ENCODE measurements around the gene EDEM1.
"Not testable (repeated sequence)": the region's sequence is repeated elsewhere in the genome, so short reads cannot be mapped to it uniquely, and the experiment has no call there.

EDEM1 gene
- total RNA-seq, result 206 to 232 reads per million in 2 donors

- peak; percentile 87 to 97 (median 94) for DNase-seq
Measured at GRCh38 chr3:5187156-5187919, at the start of gene EDEM1. Gene EDEM1 (plus strand): TSS chr3:5187707. CDS start chr3:5187806, 99 bp downstream.

GRCh38 chr3:5138214-5138981, 49.1 kb upstream of the EDEM1 start:
- DNase-seq, result no peak

DNA sequence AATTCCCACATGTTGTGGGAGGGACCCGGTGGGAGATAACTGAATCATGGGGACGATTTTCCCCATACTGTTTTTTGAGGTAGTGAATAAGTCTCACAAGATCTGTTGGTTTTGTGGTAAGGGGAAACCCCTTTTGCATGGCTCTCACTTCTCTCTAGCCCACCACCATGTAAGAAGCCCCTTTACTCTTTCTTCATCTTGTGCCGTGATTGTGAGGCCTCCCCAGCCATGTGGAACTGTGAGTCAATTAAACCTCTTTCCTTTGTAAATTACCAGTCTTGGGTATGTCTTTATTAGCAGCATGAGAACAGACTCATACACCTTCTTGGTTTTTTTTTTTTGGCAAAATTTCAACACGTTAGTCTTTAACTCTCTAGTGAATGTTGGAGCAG, 47.3 kb upstream of the EDEM1 start:
- DNase-seq, result no peak

- DNase-seq, result no peak
Measured at GRCh38 chr3:5140839-5141238, 46.7 kb upstream of the EDEM1 start.

- DNase-seq, result no peak
Measured at GRCh38 chr3:5141760-5142159, 45.7 kb upstream of the EDEM1 start.

DNA sequence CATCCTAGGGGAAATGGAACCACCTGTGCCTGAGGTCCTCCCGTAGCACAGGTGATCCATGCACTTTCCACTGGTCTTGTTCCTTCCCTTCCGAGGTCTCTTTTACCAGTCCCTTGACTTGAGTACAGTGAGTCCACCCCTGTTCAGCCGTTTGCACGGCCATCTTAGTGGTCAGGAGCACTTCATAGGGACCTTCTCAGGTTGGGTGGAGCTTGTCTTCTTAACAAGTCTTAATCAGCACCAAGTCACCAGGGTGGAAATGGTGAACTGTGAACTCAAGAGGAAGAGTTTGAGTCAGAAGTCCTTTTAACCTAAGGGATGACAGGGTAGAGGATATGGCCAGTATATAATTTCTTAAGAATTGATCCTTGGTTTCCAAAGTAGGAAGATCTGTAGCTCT, 44.0 kb upstream of the EDEM1 start:
- no peak for DNase-seq

DNA sequence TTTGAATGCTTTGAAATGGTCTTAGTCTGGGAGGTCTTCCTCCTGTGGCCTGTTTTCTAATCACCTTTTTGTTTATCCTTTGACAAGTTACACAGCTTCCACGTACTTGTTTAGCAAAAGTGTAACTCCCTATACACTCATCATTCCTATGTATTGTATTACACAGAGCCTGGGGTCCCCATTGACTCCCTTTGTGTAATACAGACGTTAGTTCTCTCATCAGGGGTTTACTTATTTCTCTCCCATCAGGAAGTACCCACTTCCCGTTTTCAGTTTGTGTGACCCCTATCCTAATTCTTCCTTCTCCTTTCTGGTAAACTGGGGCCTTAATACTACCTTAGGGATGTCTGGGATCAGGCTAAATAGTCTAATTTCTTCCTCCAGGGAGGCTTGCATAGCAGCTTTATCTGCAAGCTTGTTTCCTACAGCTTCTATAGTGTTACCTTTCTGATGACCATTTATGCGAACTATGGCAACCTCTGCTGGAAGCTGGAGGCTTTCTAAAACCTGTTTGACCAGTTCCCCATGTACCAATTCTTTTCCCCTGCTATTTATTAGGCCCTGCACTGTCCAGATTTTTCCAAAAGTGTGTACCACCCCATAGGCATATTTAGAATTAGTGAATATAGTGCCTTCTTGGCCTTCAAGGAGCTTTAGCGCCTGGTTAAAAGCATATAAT, 43.1 kb upstream of the EDEM1 start:
- DNase-seq, result no peak

DNA sequence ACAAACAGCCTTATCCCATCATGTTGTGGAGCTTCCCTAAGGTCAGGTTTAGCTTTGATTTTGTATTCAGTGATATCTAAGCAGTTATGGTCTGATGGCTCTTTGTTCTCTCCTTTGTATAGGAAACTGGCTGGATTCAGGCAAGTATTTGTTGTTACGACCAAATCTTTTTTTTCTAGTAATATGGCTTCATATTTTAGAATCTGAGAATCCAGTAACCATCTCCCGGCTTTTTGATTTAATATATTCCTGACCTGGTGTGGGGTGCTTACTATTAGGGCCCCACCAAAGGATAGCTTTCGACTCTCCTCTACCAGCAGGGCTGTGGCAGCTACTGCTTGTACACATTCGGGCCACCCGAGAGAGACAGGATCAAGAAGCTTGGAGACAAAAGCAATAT, 42.4 kb upstream of the EDEM1 start:
- DNase-seq, result no peak

GRCh38 chr3:5147152-5147551, 40.4 kb upstream of the EDEM1 start:
- not testable (repeated sequence) for DNase-seq

- DNase-seq, result no peak
Measured at GRCh38 chr3:5149306-5149880, 38.1 kb upstream of the EDEM1 start.

DNA sequence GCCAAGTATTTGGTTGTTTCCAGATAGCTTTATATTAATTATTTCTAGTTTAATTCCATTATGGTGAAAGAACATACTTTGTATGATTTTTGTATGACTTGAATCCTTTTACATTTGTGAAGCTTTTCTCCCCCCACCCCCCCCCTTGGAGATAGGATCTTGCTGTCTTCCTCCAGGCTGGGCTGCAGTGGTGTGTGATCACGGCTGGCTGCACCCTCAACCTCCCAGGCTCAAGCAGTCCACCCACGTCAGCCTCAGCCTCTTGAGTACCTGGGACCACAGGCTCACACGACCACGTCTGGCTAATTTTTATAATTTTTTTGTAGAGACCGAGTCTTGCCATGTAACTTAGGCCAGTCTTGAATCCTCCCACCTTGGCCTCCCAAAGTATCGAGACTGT, 35.9 kb upstream of the EDEM1 start:
- DNase-seq, result no peak

GRCh38 chr3:5153074-5153473, 34.4 kb upstream of the EDEM1 start:
- no peak for DNase-seq

GRCh38 chr3:5155241-5155640, 32.3 kb upstream of the EDEM1 start:
- no peak for DNase-seq

- DNase-seq, result no peak
Measured at GRCh38 chr3:5160321-5160720, 27.2 kb upstream of the EDEM1 start.

DNA sequence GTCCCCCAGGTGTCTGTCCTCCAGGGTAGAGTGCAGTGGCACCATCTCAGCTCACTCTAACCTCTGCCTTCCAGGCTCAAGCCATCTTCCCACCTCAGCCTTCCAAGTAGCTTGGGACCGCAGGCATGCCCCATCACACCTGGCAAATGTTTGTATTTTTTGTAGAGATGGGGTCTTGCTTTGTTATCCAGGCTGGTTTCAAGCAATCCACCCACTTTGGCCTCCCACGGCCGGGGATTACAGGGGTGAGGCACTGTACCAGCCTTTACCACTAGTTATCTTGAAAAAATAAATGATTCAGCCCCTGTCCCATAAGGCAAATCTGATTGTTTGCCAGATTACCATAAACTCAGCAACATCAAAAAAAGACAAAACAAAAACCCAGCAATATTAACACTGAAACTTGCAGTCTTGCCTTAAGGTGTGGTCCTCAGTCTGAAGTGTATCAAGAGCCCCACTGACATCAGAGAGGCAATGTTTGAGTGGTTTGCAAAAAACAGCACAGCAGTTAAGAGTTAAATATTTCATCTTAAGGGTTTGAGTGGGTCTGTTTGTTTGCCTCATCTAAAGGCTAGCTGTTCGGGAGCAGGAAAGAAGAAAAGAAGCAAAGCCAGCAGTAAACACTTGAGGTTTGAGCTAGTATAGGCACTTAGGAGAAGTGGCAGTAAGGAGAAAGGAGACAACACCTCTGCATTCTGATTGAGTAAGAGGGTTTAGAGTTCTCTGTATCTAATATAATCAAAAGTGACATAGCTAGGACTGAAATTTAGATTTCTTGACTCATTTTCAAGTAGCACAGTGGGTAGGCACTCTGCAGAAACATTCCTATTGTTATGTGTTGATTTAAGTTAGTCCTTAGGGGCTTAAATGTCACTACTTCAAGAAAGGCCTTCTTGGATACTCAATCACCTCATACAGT, 26.3 kb upstream of the EDEM1 start:
- DNase-seq, result peak in 1 of 5 experiments; percentile 36

- no peak for DNase-seq
Measured at GRCh38 chr3:5162102-5162501, 25.4 kb upstream of the EDEM1 start.

- DNase-seq, result no peak
Measured at GRCh38 chr3:5165698-5166097, 21.8 kb upstream of the EDEM1 start.

GRCh38 chr3:5166846-5167245, 20.7 kb upstream of the EDEM1 start:
- DNase-seq, result no peak

- DNase-seq, result no peak
Measured at GRCh38 chr3:5168110-5168509, 19.4 kb upstream of the EDEM1 start.

GRCh38 chr3:5169807-5170206, 17.7 kb upstream of the EDEM1 start:
- DNase-seq, result no peak

DNA sequence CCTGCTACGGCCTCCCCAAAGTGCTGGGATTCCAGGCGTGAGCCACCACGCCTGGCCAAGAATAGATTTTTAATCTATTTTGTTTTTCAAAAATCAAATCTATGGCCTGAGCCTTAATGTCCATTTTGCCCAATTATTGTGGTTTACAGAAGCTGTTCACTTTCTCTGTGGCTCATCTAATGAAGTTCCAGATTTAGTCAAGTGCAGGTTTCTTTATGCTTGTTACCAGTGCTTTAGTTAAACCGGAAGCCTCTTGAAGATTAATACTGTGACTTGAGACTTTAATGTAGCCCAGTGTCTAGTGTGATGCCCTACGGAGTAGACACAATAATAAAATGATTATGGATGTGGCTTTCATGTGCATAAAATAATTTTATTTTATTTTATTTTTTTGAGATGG, 16.5 kb upstream of the EDEM1 start:
- no peak for DNase-seq

- DNase-seq, result no peak
Measured at GRCh38 chr3:5172018-5172417, 15.5 kb upstream of the EDEM1 start.
